ENCODE measurements around the gene LRRC10.

LRRC10 gene

GRCh38 chr12:69610729-69611128 is at the start of gene LRRC10:
Gene LRRC10, minus strand, starts transcription at chr12:69610907. Its CDS starts 69 bp downstream, at chr12:69610838.
- FAIRE-seq: no peak

GRCh38 chr12:69660164-69660863 is 49.6 kb upstream of the LRRC10 start:
- FAIRE-seq: no peak

GRCh38 chr12:69658203-69658602 is 47.5 kb upstream of the LRRC10 start:
- no peak for FAIRE-seq

GRCh38 chr12:69657376-69658137 is 46.9 kb upstream of the LRRC10 start:
- FAIRE-seq: no peak

GRCh38 chr12:69655616-69656340 is 45.1 kb upstream of the LRRC10 start:
- no peak for FAIRE-seq

- FAIRE-seq: no peak
These were observed 43.0 kb upstream of the LRRC10 start for GRCh38 chr12:69653703-69654102.

- no peak for FAIRE-seq
These were observed 41.2 kb upstream of the LRRC10 start for GRCh38 chr12:69651922-69652321.

GRCh38 chr12:69649529-69649928 is 38.8 kb upstream of the LRRC10 start:
- no peak for FAIRE-seq

GRCh38 chr12:69648476-69648875 is 37.8 kb upstream of the LRRC10 start:
- no peak for FAIRE-seq

- FAIRE-seq: no peak
These were observed 36.5 kb upstream of the LRRC10 start for GRCh38 chr12:69647178-69647577.

- no peak for FAIRE-seq
These were observed 34.3 kb upstream of the LRRC10 start for GRCh38 chr12:69645031-69645430.

- no peak for FAIRE-seq
These were observed 33.8 kb upstream of the LRRC10 start for GRCh38 chr12:69644511-69644910.

- no peak for FAIRE-seq
These were observed 31.8 kb upstream of the LRRC10 start for GRCh38 chr12:69642531-69642930.

GRCh38 chr12:69641546-69641945 is 30.8 kb upstream of the LRRC10 start:
- no peak for FAIRE-seq

GRCh38 chr12:69639400-69640016 is 28.8 kb upstream of the LRRC10 start:
- FAIRE-seq: no peak

- no peak for FAIRE-seq
These were observed 22.4 kb upstream of the LRRC10 start for GRCh38 chr12:69633061-69633460.

- no peak for FAIRE-seq
These were observed 19.5 kb upstream of the LRRC10 start for GRCh38 chr12:69630191-69630590.

GRCh38 chr12:69627501-69627900 is 16.8 kb upstream of the LRRC10 start:
- FAIRE-seq: no peak

- FAIRE-seq: no peak
These were observed 13.3 kb upstream of the LRRC10 start for GRCh38 chr12:69623970-69624369.

- no peak for FAIRE-seq
These were observed 10.8 kb upstream of the LRRC10 start for GRCh38 chr12:69621551-69621950.

- no peak for FAIRE-seq
These were observed 10.2 kb upstream of the LRRC10 start for GRCh38 chr12:69620921-69621320.

GRCh38 chr12:69620077-69620476 is 9.4 kb upstream of the LRRC10 start:
- FAIRE-seq: no peak

GRCh38 chr12:69619050-69619449 is 8.3 kb upstream of the LRRC10 start:
- FAIRE-seq: no peak

All from colon (tissue), 2 donors.